Small intestine (tissue), 7 donors: ENCODE results near the gene NKIRAS2. TPM values are rescaled to one million over a fixed set of nuclear protein-coding genes. Genes with fewer than 3 reads are reported as not detected.

Source experiments
- DNase-seq, 2 donors: peaks; one replicate each; pipeline versions ENCODE4 v3.0.0 to v3.0.0-alpha.2; 2013
- FAIRE-seq: peaks from 2 replicates; lab custom pipeline; 2012; peaks lifted over from hg19 to GRCh38; lab: Jason Lieb, UNC
- H3K27ac ChIP-seq, 3 donors: one replicate each; pipeline ENCODE4 v1.5.1; 2013; ENCODE audit warnings: low read length in 2 of 3, mild to moderate bottlenecking in 2 of 3, control low read depth in 1 of 3, inconsistent platforms in 1 of 3, low read depth in 1 of 3, moderate library complexity in 1 of 3
- H3K27me3 ChIP-seq, 3 donors: one replicate each; pipeline ENCODE4 v1.6.1; 2013; ENCODE audit warnings: low read length in 3 of 3, inconsistent platforms in 1 of 3; ENCODE audit not compliant: control insufficient read depth in 3 of 3, insufficient read depth in 3 of 3
- H3K36me3 ChIP-seq, 3 donors: one replicate each; pipeline ENCODE4 v1.6.1; 2013; ENCODE audit warnings: low read length in 3 of 3, inconsistent platforms in 1 of 3, low read depth in 1 of 3, mild to moderate bottlenecking in 1 of 3, moderate library complexity in 1 of 3; ENCODE audit not compliant: control insufficient read depth in 3 of 3, insufficient read depth in 2 of 3
- H3K4me1 ChIP-seq, 3 donors: one replicate each; pipeline ENCODE4 v1.6.1; 2013; ENCODE audit warnings: low read length in 2 of 3, inconsistent platforms in 1 of 3, low read depth in 1 of 3, mild to moderate bottlenecking in 1 of 3, moderate library complexity in 1 of 3; ENCODE audit not compliant: control insufficient read depth in 3 of 3, insufficient read depth in 2 of 3
- H3K4me3 ChIP-seq, 3 donors: one replicate each; pipeline ENCODE4 v1.5.1; 2013; ENCODE audit warnings: low read length in 3 of 3, control low read depth in 1 of 3, inconsistent platforms in 1 of 3, low read depth in 1 of 3, mild to moderate bottlenecking in 1 of 3, moderate library complexity in 1 of 3
- H3K9me3 ChIP-seq, 2 donors: one replicate each; pipeline ENCODE4 v1.6.1; 2013; ENCODE audit warnings: low read depth in 1 of 2, low read length in 1 of 2; ENCODE audit not compliant: control insufficient read depth in 2 of 2, insufficient read depth in 1 of 2
- WGBS, 3 donors: extraction: QIAGEN DNeasy Blood & Tissue Kit; methylation state at CpG; one replicate each; pipeline ENCODE4 v1.1.7; 2013; 5-methylcytosine and 5-hydroxymethylcytosine counted together
- polyA plus RNA-seq, 4 donors: library from polyadenylated mRNA; stranded (reverse) in 3 of 4; unstranded in 1 of 4; fragments of 200-250 nt in 3 of 4; fragments of 120-200 nt in 1 of 4; gene quantifications; one replicate each; pipeline versions ENCODE4 v1.2.1 to v1.2.3, GENCODE V29; 2013
- donor health status: healthy with polysubstance abuse.
- donor health status: control.
- donor health status: control.
- donor health status: Bipolar disorder and iron deficiency.
- donor health status: healthy.

NKIRAS2 gene
- polyA plus RNA-seq, 4 donors: 21.1 to 38.8 (median 26.1) TPM

GRCh38 chr17:41987642-41988041 is 32.2 kb upstream of the NKIRAS2 start:
- Histone ChIP-seq H3K27ac (no peak overlapping the region), H3K9me3 (no peaks in the 10 kb centered on the region), H3K36me3 (peaks cover 17 to 61% (median 22%) of the 10 kb centered on the region in 3 donors), H3K4me3 (no peak overlapping the region), H3K4me1 (peaks cover 0 to 6% (median 2%) of the 10 kb centered on the region in 3 donors), H3K27me3 (no peaks in the 10 kb centered on the region)
- 84 to 100% (median 85%) methylated on average over 3 of the region's 3 CpGs for WGBS, 3 donors
- DNase-seq (no peak), FAIRE-seq (no peak)

GRCh38 chr17:41988418-41988817 is 31.5 kb upstream of the NKIRAS2 start:
- no peaks in the 10 kb centered on the region for H3K9me3 ChIP-seq
- no peak for DNase-seq
- no peak for FAIRE-seq
- H3K4me3 ChIP-seq: no peak overlapping the region
- peaks cover 0 to 6% (median 2%) of the 10 kb centered on the region in 3 donors for H3K4me1 ChIP-seq
- WGBS, 3 donors: 93 to 100% (median 95%) methylated on average over 2 of the region's 2 CpGs
- no peak overlapping the region for H3K27ac ChIP-seq
- H3K36me3 ChIP-seq: peaks cover 17 to 60% (median 20%) of the 10 kb centered on the region in 3 donors
- no peaks in the 10 kb centered on the region for H3K27me3 ChIP-seq

- whole genome bisulfite sequencing, 3 donors: 75 to 86% (median 80%) methylated on average over 5 of the region's 5 CpGs
- Histone ChIP-seq H3K9me3 (no peaks in the 10 kb centered on the region), H3K27ac (peak overlapping the region in 1 of 3 donors; percentile 7), H3K4me1 (peaks cover 0 to 6% (median 2%) of the 10 kb centered on the region in 3 donors), H3K27me3 (no peaks in the 10 kb centered on the region), H3K4me3 (no peak overlapping the region), H3K36me3 (peaks cover 17 to 57% (median 17%) of the 10 kb centered on the region in 3 donors)
- FAIRE-seq (no peak), DNase-seq (peak; percentile 54 to 55)
Observed at GRCh38 chr17:41989702-41990419, 30.0 kb upstream of the NKIRAS2 start.

GRCh38 chr17:41992576-41992975 is 27.3 kb upstream of the NKIRAS2 start:
- Histone ChIP-seq H3K36me3 (peaks cover 21 to 62% (median 22%) of the 10 kb centered on the region in 3 donors), H3K4me1 (peaks cover 0 to 6% (median 2%) of the 10 kb centered on the region in 3 donors), H3K9me3 (no peaks in the 10 kb centered on the region), H3K27me3 (no peaks in the 10 kb centered on the region), H3K27ac (peak overlapping the region in 1 of 3 donors; percentile 33), H3K4me3 (no peak overlapping the region)
- FAIRE-seq (no peak), DNase-seq (no peak)
- WGBS, 3 donors: 69 to 90% (median 84%) methylated on average over 3 of the region's 3 CpGs

GRCh38 chr17:41996855-41997164 is 23.1 kb upstream of the NKIRAS2 start:
- 83 to 93% (median 91%) methylated on average over 2 of the region's 2 CpGs for WGBS, 3 donors
- Histone ChIP-seq H3K36me3 (peaks cover 22 to 62% (median 23%) of the 10 kb centered on the region in 3 donors), H3K27ac (peak overlapping the region in 1 of 3 donors; percentile 18)

GRCh38 chr17:41998497-41998896 is 21.4 kb upstream of the NKIRAS2 start:
- no peak overlapping the region for H3K27ac ChIP-seq
- H3K4me3 ChIP-seq: no peak overlapping the region
- WGBS, 3 donors: 35 to 41% (median 38%) methylated on average over 2 of the region's 2 CpGs
- peaks cover 19 to 52% (median 23%) of the 10 kb centered on the region in 3 donors for H3K36me3 ChIP-seq
- DNase-seq (no peak), FAIRE-seq (no peak)
- no peaks in the 10 kb centered on the region for H3K27me3 ChIP-seq
- no peaks in the 10 kb centered on the region for H3K9me3 ChIP-seq
- H3K4me1 ChIP-seq: peaks cover 7 to 21% (median 13%) of the 10 kb centered on the region in 3 donors

More at GRCh38 chr17:41996855-41997164, 23.1 kb upstream of the NKIRAS2 start:
- Histone ChIP-seq H3K4me3 (no peak overlapping the region), H3K4me1 (peaks cover 0 to 7% (median 2%) of the 10 kb centered on the region in 3 donors), H3K9me3 (no peaks in the 10 kb centered on the region), H3K27me3 (no peaks in the 10 kb centered on the region)
- DNase-seq: no peak
- FAIRE-seq: no peak

- peak; percentile 61 to 83 for DNase-seq
- Histone ChIP-seq H3K36me3 (peaks cover 17 to 43% (median 19%) of the 10 kb centered on the region in 3 donors), H3K9me3 (no peaks in the 10 kb centered on the region), H3K4me1 (peaks cover 15 to 28% (median 16%) of the 10 kb centered on the region in 3 donors), H3K27me3 (no peaks in the 10 kb centered on the region), H3K27ac (peak overlapping the region; percentile 2 to 60 (median 37)), H3K4me3 (no peak overlapping the region)
- WGBS, 3 donors: 18 to 62% (median 49%) methylated on average over 3 of the region's 3 CpGs
- no peak for FAIRE-seq
Observed at GRCh38 chr17:42000413-42001133, 19.3 kb upstream of the NKIRAS2 start.

- 73 to 93% (median 89%) methylated on average over 2 of the region's 2 CpGs for WGBS, 3 donors
Observed at GRCh38 chr17:42001729-42002128, 18.2 kb upstream of the NKIRAS2 start.

More at GRCh38 chr17:42001729-42002128, 18.2 kb upstream of the NKIRAS2 start:
- Histone ChIP-seq H3K27ac (no peak overlapping the region), H3K27me3 (no peaks in the 10 kb centered on the region), H3K9me3 (no peaks in the 10 kb centered on the region), H3K4me1 (peaks cover 15 to 28% (median 16%) of the 10 kb centered on the region in 3 donors), H3K36me3 (peaks cover 11 to 36% (median 17%) of the 10 kb centered on the region in 3 donors), H3K4me3 (no peak overlapping the region)
- FAIRE-seq: no peak
- no peak for DNase-seq
